RWPE2 (cell line): ENCODE data around the gene URGCP.

Experiments used
- ATAC-seq: fragments of 200-7000 bp; cut with Tn5 transposase; 3 replicates; pipeline ENCODE4 v1.9.1; 2021; ENCODE audit warnings: low read depth
- DNase-seq: peaks from one replicate; pipeline ENCODE4 v3.0.0-alpha.2; 2020; ENCODE audit warnings: low spot score
- H3K27ac ChIP-seq: fragments of 450-650 bp; 2 replicates; pipeline ENCODE4 v1.5.1; 2017; ENCODE audit warnings: mild to moderate bottlenecking; ENCODE audit not compliant: poor library complexity, severe bottlenecking
- H3K27me3 ChIP-seq: fragments of 250-450 bp; sonication (Bioruptor Pico); 2 replicates; pipeline ENCODE4 v1.5.1; 2021; ENCODE audit warnings: mild to moderate bottlenecking, moderate library complexity; ENCODE audit not compliant: insufficient read depth, poor library complexity, severe bottlenecking
- H3K36me3 ChIP-seq: fragments of 250-450 bp; sonication (Bioruptor Pico); 2 replicates; pipeline ENCODE4 v1.5.1; 2020; ENCODE audit warnings: low read depth, mild to moderate bottlenecking, moderate library complexity
- H3K4me1 ChIP-seq: fragments of 250-450 bp; sonication (Bioruptor Pico); 2 replicates; pipeline ENCODE4 v1.5.1; 2021; ENCODE audit warnings: mild to moderate bottlenecking, moderate library complexity; ENCODE audit not compliant: insufficient read depth, poor library complexity, severe bottlenecking
- H3K4me3 ChIP-seq: fragments of 250-450 bp; sonication (Bioruptor Pico); 2 replicates; pipeline ENCODE4 v1.5.1; 2021; ENCODE audit warnings: mild to moderate bottlenecking, moderate library complexity; ENCODE audit not compliant: severe bottlenecking
- H3K9me3 ChIP-seq: fragments of 250-450 bp; sonication (Bioruptor Pico); 2 replicates; pipeline ENCODE4 v1.5.1; 2021; ENCODE audit warnings: mild to moderate bottlenecking, moderate library complexity; ENCODE audit not compliant: severe bottlenecking
- CTCF ChIP-seq: fragments of 450-650 bp; IDR thresholded peaks from one replicate; pipeline ENCODE4 v1.5.1; 2017; ENCODE audit warnings: mild to moderate bottlenecking, moderate library complexity; ENCODE audit not compliant: poor library complexity, severe bottlenecking

URGCP gene

GRCh38 chr7:43937444-43937843 lies 31.0 kb upstream of the URGCP start:
- ATAC-seq (no peak), DNase-seq (no peak)
- H3K36me3 ChIP-seq: no peaks in the 10 kb centered on the region
- H3K4me1 ChIP-seq: no peaks in the 10 kb centered on the region
- H3K4me3 ChIP-seq: no peak overlapping the region
- no peaks in the 10 kb centered on the region for H3K27me3 ChIP-seq
- TF ChIP-seq CTCF: no peak
- H3K27ac ChIP-seq: no peak overlapping the region
- H3K9me3 ChIP-seq: no peaks in the 10 kb centered on the region

- H3K4me3 ChIP-seq: no peak overlapping the region
Observed at GRCh38 chr7:43933902-43934560, 27.6 kb upstream of the URGCP start.

DNA sequence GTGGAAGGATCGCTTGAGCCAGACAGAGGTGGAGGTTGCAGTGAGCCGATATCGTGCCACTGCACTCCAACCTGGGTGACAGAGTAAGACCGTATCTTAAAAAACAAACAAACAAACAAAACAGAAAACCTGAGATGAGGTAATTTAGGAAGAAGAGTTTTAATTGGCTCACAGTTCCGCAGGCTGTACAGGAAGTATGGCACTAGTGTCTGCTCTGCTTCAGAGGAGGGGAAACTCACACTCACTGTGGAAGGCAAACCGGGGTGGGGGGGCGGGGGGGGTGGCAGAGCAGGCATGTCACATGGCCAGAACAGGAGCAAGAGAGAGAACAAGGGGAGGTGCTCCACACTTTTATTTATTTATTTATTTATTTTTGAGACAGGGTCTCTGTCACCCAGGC lies 24.9 kb upstream of the URGCP start:
- ATAC-seq: no peak
- Histone ChIP-seq H3K9me3 (no peaks in the 10 kb centered on the region), H3K36me3 (no peaks in the 10 kb centered on the region), H3K4me3 (no peak overlapping the region), H3K27ac (no peak overlapping the region), H3K4me1 (no peaks in the 10 kb centered on the region), H3K27me3 (no peaks in the 10 kb centered on the region)
- TF ChIP-seq CTCF: no peak
- DNase-seq: no peak

More at GRCh38 chr7:43933902-43934560, 27.6 kb upstream of the URGCP start:
- Histone ChIP-seq H3K4me1 (no peaks in the 10 kb centered on the region), H3K9me3 (no peaks in the 10 kb centered on the region), H3K27me3 (no peaks in the 10 kb centered on the region), H3K36me3 (no peaks in the 10 kb centered on the region), H3K27ac (no peak overlapping the region)
- ATAC-seq (no peak), DNase-seq (no peak)
- TF ChIP-seq CTCF: no peak

DNA sequence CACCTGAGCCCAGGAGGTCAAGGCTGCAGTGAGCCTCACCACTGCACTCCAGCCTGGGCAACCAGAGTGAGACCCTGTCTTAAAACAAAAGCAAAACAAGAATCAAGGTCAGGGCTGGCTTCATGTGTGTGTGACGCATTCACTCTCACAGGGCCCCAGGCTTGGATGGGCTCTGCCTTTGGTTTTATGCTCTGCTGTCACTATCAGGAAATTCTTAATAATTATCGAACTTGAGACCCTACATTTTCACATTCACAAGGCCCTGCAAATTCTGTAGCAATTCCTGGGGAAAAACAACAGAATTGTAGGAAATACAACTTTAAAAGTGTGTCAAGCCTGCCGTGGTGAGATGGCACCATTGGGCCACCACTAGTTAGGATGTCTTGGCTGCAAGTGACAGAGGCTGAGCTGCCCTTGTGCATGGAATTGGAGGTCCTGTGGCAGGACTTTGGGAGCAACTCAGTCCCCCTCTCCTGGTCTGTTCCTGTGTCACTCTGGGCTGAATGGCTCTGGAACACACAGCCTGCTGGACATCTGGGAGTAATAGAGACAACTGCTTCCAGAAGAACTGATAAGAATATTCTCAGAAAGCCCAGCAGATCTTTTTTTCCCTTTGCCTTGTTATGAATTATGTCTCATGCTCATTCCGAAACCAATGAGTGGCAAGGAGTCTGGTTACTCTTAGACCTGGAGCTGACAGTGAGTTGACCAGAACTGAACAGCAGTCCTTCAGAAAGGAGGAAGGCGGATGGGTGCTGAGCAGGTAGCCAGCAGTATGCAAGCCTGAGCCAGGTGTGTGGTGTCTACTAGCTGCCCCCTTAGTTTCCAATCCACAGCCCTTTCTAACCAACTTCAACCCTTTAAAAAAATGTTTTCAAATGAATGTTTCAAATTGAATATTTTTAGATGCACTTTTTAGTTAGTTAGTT lies 23.4 kb upstream of the URGCP start:
- H3K4me1 ChIP-seq: no peaks in the 10 kb centered on the region
- no peaks in the 10 kb centered on the region for H3K36me3 ChIP-seq
- ATAC-seq: no peak
- no peaks in the 10 kb centered on the region for H3K27me3 ChIP-seq
- no peak for DNase-seq
- no peaks in the 10 kb centered on the region for H3K9me3 ChIP-seq
- no peak overlapping the region for H3K4me3 ChIP-seq
- no peak overlapping the region for H3K27ac ChIP-seq
- TF ChIP-seq CTCF: no peak
